ENCODE measurements around the gene STOML2.
A peak's percentile ranks its signal among the peaks of the same experiment; 100 is the strongest.

The STOML2 gene

DNA sequence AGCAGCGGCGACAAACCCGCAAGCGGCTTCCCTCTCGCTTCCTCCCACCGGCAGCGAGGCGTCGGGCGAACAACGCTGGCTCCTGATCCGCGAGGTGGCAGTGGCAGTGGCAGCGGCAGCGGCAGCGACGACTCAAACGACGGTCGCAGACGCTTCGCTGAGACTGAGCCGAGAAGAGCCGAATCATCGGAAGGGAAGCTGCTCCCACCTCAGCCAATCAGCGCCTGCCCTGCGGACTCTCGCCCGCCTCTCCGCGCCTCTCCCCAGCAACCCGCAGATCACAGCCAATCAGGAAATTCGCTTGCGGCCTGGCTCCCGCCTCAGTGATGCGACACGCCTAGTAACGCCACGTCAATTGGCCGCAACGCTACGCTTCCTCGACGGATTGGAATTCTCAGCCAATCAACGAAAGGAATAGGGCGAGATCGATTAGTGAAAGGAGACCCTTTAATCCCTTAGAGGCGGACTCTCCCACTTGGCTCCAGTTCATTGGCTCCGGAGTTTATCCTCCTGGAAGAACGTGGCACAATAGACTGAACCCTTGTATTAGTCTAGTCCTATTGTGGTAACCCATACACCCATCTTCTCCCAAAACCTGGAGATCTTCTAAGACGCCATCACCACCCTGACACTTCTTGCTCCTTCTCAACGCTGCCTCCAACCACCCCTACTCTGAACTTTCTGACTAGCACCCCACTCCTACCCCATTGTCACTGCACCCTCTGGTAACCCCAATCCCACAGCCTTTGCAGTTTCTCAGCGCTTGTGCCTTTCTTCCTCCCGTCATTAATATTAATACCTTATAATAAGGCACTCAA lies 30.3 kb downstream of the STOML2 start, which contains the start of gene VCP:
Gene VCP (minus strand): TSS at position 165 of the 818 bp plus-strand sequence. CDS start 272 bp downstream, outside the sequence.
- Histone ChIP-seq H3K4me2 (ENCODE audit: low read depth, low read length) (peak within 1 kb of the TSS; percentile 97; the same call in 1 of the 2 replicates), H3K4me3 (ENCODE audit: low read length) (peak within 1 kb of the TSS; percentile 83), H3K9me2 (replicated peaks; ENCODE audit: insufficient read depth, low read length) (no peaks in the 10 kb centered on the region), H3F3A (ENCODE audit: insufficient read depth, low read length) (peaks cover 52% of the 10 kb centered on the region), H3K27ac (ENCODE audit: low read length) (peak within 1 kb of the TSS; percentile 98), H4K20me1 (ENCODE audit: insufficient read depth, low read length) (peaks cover 32% of the 10 kb centered on the region), H3K36me3 (replicated peaks; ENCODE audit: insufficient read depth, low read length) (peaks cover 7% of the 10 kb centered on the region; the same call in 1 of the 2 replicates), H3K9me3 (replicated peaks; ENCODE audit: insufficient read depth, low read length) (no peaks in the 10 kb centered on the region), H3K27me3 (replicated peaks; ENCODE audit: insufficient read depth, low read length) (no peaks in the 10 kb centered on the region), H2AFZ (ENCODE audit: low read length) (peak within 1 kb of the TSS; percentile 32; the same call in 1 of the 2 replicates), H3K79me2 (ENCODE audit: low read length) (peaks cover 76% of the 10 kb centered on the region), H3K9ac (ENCODE audit: low read length) (peak within 1 kb of the TSS; percentile 99), H3K4me1 (ENCODE audit: low read length) (peaks cover 16% of the 10 kb centered on the region)
- DNase-seq, result peak; percentile 99
- no peak for TF ChIP-seq EZH2phosphoT487 (IDR thresholded peaks at IDR 0.05; ENCODE audit: low read length)
- TF ChIP-seq EZH2 (optimal IDR thresholded peaks at IDR 0.05; ENCODE audit: low read depth, low read length), result no peak
- TF ChIP-seq, protein P1, sequence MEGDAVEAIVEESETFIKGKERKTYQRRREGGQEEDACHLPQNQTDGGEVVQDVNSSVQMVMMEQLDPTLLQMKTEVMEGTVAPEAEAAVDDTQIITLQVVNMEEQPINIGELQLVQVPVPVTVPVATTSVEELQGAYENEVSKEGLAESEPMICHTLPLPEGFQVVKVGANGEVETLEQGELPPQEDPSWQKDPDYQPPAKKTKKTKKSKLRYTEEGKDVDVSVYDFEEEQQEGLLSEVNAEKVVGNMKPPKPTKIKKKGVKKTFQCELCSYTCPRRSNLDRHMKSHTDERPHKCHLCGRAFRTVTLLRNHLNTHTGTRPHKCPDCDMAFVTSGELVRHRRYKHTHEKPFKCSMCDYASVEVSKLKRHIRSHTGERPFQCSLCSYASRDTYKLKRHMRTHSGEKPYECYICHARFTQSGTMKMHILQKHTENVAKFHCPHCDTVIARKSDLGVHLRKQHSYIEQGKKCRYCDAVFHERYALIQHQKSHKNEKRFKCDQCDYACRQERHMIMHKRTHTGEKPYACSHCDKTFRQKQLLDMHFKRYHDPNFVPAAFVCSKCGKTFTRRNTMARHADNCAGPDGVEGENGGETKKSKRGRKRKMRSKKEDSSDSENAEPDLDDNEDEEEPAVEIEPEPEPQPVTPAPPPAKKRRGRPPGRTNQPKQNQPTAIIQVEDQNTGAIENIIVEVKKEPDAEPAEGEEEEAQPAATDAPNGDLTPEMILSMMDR (IDR thresholded peaks at IDR 0.05; ENCODE audit: low read length), result no peak

GRCh38 chr9:35071814-35072460 lies 31.0 kb downstream of the STOML2 start:
- peaks cover 22% of the 10 kb centered on the region for H3K4me1 ChIP-seq (ENCODE audit: low read length)
- peak overlapping the region; percentile 97; the same call in 1 of the 2 replicates for H3K4me2 ChIP-seq (ENCODE audit: low read depth, low read length)
- peak; percentile 79 for DNase-seq
- TF ChIP-seq EZH2phosphoT487 (IDR thresholded peaks at IDR 0.05; ENCODE audit: low read length) (no peak), EZH2 (optimal IDR thresholded peaks at IDR 0.05; ENCODE audit: low read depth, low read length) (no peak)
- TF ChIP-seq, protein P1 (IDR thresholded peaks at IDR 0.05; ENCODE audit: low read length), result no peak; the same call in 1 of the 2 replicates
- peaks cover 75% of the 10 kb centered on the region for H3K79me2 ChIP-seq (ENCODE audit: low read length)
- H2AFZ ChIP-seq (ENCODE audit: low read length), result peak overlapping the region; percentile 32; the same call in 1 of the 2 replicates
- H3K9me2 ChIP-seq (replicated peaks; ENCODE audit: insufficient read depth, low read length), result no peaks in the 10 kb centered on the region
- H3K27ac ChIP-seq (ENCODE audit: low read length), result peak overlapping the region; percentile 98
- H3F3A ChIP-seq (ENCODE audit: insufficient read depth, low read length), result peaks cover 57% of the 10 kb centered on the region
- H3K4me3 ChIP-seq (ENCODE audit: low read length), result peak overlapping the region; percentile 83
- H4K20me1 ChIP-seq (ENCODE audit: insufficient read depth, low read length), result peaks cover 32% of the 10 kb centered on the region
- peaks cover 8% of the 10 kb centered on the region; the same call in 1 of the 2 replicates for H3K36me3 ChIP-seq (replicated peaks; ENCODE audit: insufficient read depth, low read length)
- peak overlapping the region; percentile 99 for H3K9ac ChIP-seq (ENCODE audit: low read length)
- no peaks in the 10 kb centered on the region for H3K9me3 ChIP-seq (replicated peaks; ENCODE audit: insufficient read depth, low read length)
- no peaks in the 10 kb centered on the region for H3K27me3 ChIP-seq (replicated peaks; ENCODE audit: insufficient read depth, low read length)

DNA sequence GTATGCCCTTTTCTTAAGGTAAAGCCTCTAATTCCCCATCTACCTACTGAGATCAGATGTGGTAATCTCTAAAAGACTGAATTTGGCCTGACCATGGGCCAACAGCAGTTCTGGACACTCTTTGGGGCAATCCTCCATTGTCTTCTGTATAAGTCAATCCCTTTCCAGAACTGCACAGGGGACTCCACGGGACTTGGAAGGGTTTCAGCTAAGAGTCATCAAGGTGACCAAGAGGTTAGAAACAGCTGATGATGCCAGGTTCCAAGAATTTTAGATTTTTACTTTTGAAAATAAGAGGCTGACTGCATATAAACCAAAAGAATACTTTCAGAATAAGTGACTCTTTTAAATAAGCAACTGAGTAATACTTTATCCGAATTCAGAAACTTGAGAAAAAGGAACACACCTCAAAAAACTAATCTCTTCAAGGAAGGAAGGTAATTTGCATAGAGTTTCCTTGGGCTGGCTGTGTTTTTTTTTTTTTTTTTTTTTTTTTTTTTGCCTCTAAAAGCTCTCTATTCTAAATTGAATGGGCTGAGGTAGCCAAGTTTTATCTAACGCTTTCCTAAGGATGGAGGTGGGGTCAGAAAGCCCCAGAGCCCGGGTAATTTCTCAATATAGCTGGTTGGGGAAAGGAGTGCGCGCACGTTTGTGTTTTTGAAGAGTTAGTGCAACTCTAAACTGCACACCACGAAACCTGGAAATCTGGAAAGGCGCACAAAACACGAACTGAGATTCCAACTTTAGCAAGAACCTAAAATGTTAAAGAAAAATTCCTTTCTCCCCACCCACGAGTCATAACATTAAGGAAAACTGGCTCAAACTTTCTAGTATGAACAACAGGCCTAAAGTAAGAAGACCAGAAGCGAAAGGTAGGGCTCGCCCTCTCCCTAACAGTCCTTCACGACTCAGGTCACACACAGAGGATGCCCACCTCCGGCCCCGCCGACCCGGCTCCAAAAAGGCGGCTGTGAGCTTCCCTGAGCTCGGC lies 31.8 kb downstream of the STOML2 start:
- no peaks in the 10 kb centered on the region for H3K9me2 ChIP-seq (replicated peaks; ENCODE audit: insufficient read depth, low read length)
- peak overlapping the region; percentile 83 for H3K4me3 ChIP-seq (ENCODE audit: low read length)
- DNase-seq, result peak; percentile 40
- peak overlapping the region; percentile 98 for H3K27ac ChIP-seq (ENCODE audit: low read length)
- peaks cover 32% of the 10 kb centered on the region for H4K20me1 ChIP-seq (ENCODE audit: insufficient read depth, low read length)
- no peak overlapping the region for H2AFZ ChIP-seq (ENCODE audit: low read length)
- peaks cover 13% of the 10 kb centered on the region for H3K36me3 ChIP-seq (replicated peaks; ENCODE audit: insufficient read depth, low read length)
- H3K9me3 ChIP-seq (replicated peaks; ENCODE audit: insufficient read depth, low read length), result no peaks in the 10 kb centered on the region
- peak overlapping the region; percentile 99 for H3K9ac ChIP-seq (ENCODE audit: low read length)
- H3K4me2 ChIP-seq (ENCODE audit: low read depth, low read length), result peak overlapping the region; percentile 97
- peaks cover 75% of the 10 kb centered on the region for H3K79me2 ChIP-seq (ENCODE audit: low read length)
- peaks cover 61% of the 10 kb centered on the region for H3F3A ChIP-seq (ENCODE audit: insufficient read depth, low read length)
- TF ChIP-seq, protein P1 (IDR thresholded peaks at IDR 0.05; ENCODE audit: low read length), result no peak
- TF ChIP-seq EZH2 (optimal IDR thresholded peaks at IDR 0.05; ENCODE audit: low read depth, low read length) (no peak), EZH2phosphoT487 (IDR thresholded peaks at IDR 0.05; ENCODE audit: low read length) (no peak)
- peaks cover 27% of the 10 kb centered on the region for H3K4me1 ChIP-seq (ENCODE audit: low read length)
- no peaks in the 10 kb centered on the region for H3K27me3 ChIP-seq (replicated peaks; ENCODE audit: insufficient read depth, low read length)
